IMR-90 (cell line): ENCODE measurements around the gene TBC1D9. TPM values are rescaled to one million over a fixed set of nuclear protein-coding genes. Genes with fewer than 3 reads are reported as not detected.

Experiments used
- ATAC-seq: fragments of 200-7000 bp; cut with Tn5 transposase; 2 replicates; pipeline ENCODE4 v1.9.1; 2020; ENCODE audit warnings: low read depth, mild to moderate bottlenecking, moderate library complexity
- BruUV-seq: library from RNA; stranded (reverse); fragments of 400-500 nt; replicated peaks from 2 replicates; lab custom pipeline; 2021; lab: Mats Ljungman, UMichigan
- CTCF ChIA-PET: fragments of 300-600 bp; formaldehyde crosslinking; extraction: SDS; loops from one replicate; lab custom pipeline; 2021; ENCODE audit warnings: antibody characterized with exemption; lab: Yijun Ruan, JAX
- POLR2A ChIA-PET: fragments of 300-600 bp; sonication (Branson Sonifier 250); formaldehyde crosslinking; loops from one replicate; lab custom pipeline; 2022; ENCODE audit warnings: antibody characterized with exemption; ENCODE audit not compliant: unreplicated experiment; lab: Charles Lee
- DNase-seq: peaks from one replicate; pipeline ENCODE4 v3.0.0; 2013
- H2AFZ ChIP-seq: replicated peaks from 2 replicates; pipeline ENCODE3; 2013; ENCODE audit warnings: low read length, mild to moderate bottlenecking; ENCODE audit not compliant: poor library complexity
- H2AK5ac ChIP-seq: 2 replicates; pipeline ENCODE4 v1.6.1; 2013; ENCODE audit warnings: low read depth, low read length, inconsistent platforms
- H2AK9ac ChIP-seq: replicated peaks from 2 replicates; pipeline ENCODE3; 2013; ENCODE audit warnings: mild to moderate bottlenecking, low read depth, low read length, moderate library complexity; ENCODE audit not compliant: poor library complexity
- H2BK120ac ChIP-seq: 2 replicates; pipeline ENCODE4 v1.6.1; 2013; ENCODE audit warnings: low read depth, low read length, inconsistent platforms
- H2BK15ac ChIP-seq: 3 replicates; pipeline ENCODE4 v1.6.1; 2013; ENCODE audit warnings: low read depth, low read length, inconsistent platforms
- H2BK20ac ChIP-seq: 2 replicates; pipeline ENCODE4 v1.6.1; 2013; ENCODE audit warnings: low read depth, mild to moderate bottlenecking, inconsistent platforms, low read length, moderate library complexity
- H2BK5ac ChIP-seq: 2 replicates; pipeline ENCODE4 v1.6.1; 2013; ENCODE audit warnings: mild to moderate bottlenecking, low read depth, low read length, inconsistent platforms; ENCODE audit not compliant: poor library complexity, severe bottlenecking
- H3K14ac ChIP-seq: replicated peaks from 2 replicates; pipeline ENCODE4 v1.6.1; 2013; ENCODE audit warnings: low read depth, low read length, inconsistent platforms
- H3K18ac ChIP-seq: 2 replicates; pipeline ENCODE4 v1.6.1; 2013; ENCODE audit warnings: low read depth, low read length, control low read depth
- H3K23ac ChIP-seq: 2 replicates; pipeline ENCODE4 v1.6.1; 2013; ENCODE audit warnings: low read depth, low read length, inconsistent platforms
- H3K27ac ChIP-seq: 2 replicates; pipeline ENCODE4 v1.5.1; 2013; ENCODE audit warnings: mild to moderate bottlenecking, control low read depth, low read length; ENCODE audit not compliant: insufficient read depth
- H3K27me3 ChIP-seq: 2 replicates; pipeline ENCODE4 v1.6.1; 2013; ENCODE audit warnings: low read length; ENCODE audit not compliant: control insufficient read depth, insufficient read depth
- H3K36me3 ChIP-seq: 2 replicates; pipeline ENCODE4 v1.6.1; 2013; ENCODE audit warnings: low read length, mixed read lengths; ENCODE audit not compliant: control insufficient read depth, insufficient read depth
- H3K4ac ChIP-seq: 2 replicates; pipeline ENCODE4 v1.6.1; 2013; ENCODE audit warnings: low read depth, low read length, inconsistent platforms
- H3K4me1 ChIP-seq: 2 replicates; pipeline ENCODE4 v1.6.1; 2013; ENCODE audit warnings: low read length, mixed read lengths; ENCODE audit not compliant: control insufficient read depth, insufficient read depth
- H3K4me2 ChIP-seq: 2 replicates; pipeline ENCODE4 v1.6.1; 2013; ENCODE audit warnings: low read depth, mild to moderate bottlenecking, control low read depth, low read length, moderate library complexity
- H3K4me3 ChIP-seq: 2 replicates; pipeline ENCODE4 v1.5.1; 2013; ENCODE audit warnings: low read depth, mild to moderate bottlenecking, control low read depth, low read length, moderate library complexity; ENCODE audit not compliant: insufficient read depth
- H3K56ac ChIP-seq: 2 replicates; pipeline ENCODE4 v1.6.1; 2013; ENCODE audit warnings: low read length, inconsistent platforms; ENCODE audit not compliant: insufficient read depth; ENCODE audit errors: extremely low read depth
- H3K79me1 ChIP-seq, 2 experiments: 2 replicates each; pipeline ENCODE4 v1.6.1; 2013; ENCODE audit warnings: low read length in 2 of 2, inconsistent platforms in 1 of 2, low read depth in 1 of 2
- H3K9ac ChIP-seq: 2 replicates; pipeline ENCODE4 v1.6.1; 2013; ENCODE audit warnings: low read depth, low read length, control low read depth
- H3K9me1 ChIP-seq: 2 replicates; pipeline ENCODE4 v1.6.1; 2013; ENCODE audit warnings: low read length, inconsistent platforms; ENCODE audit not compliant: insufficient read depth
- H3K9me3 ChIP-seq: 2 replicates; pipeline ENCODE4 v1.6.1; 2013; ENCODE audit warnings: low read length; ENCODE audit not compliant: control insufficient read depth, insufficient read depth
- H4K20me1 ChIP-seq: 2 replicates; pipeline ENCODE4 v1.6.1; 2013; ENCODE audit warnings: low read length, inconsistent platforms; ENCODE audit not compliant: insufficient read depth
- H4K5ac ChIP-seq: 2 replicates; pipeline ENCODE4 v1.6.1; 2013; ENCODE audit warnings: mild to moderate bottlenecking, low read depth, low read length, control low read depth
- H4K8ac ChIP-seq, 2 experiments: 2 replicates each; pipeline ENCODE4 v1.6.1; 2013; ENCODE audit warnings: low read depth in 2 of 2, low read length in 2 of 2, control low read depth in 1 of 2, inconsistent platforms in 1 of 2
- H4K91ac ChIP-seq: 2 replicates; pipeline ENCODE4 v1.6.1; 2013; ENCODE audit warnings: low read depth, low read length, inconsistent platforms; ENCODE audit not compliant: insufficient read depth
- BHLHE40 ChIP-seq: fragments of 150-350 bp; IDR thresholded peaks from 2 replicates; pipeline ENCODE4 v1.6.1; 2016; ENCODE audit warnings: mild to moderate bottlenecking, low read depth, low read length
- CEBPB ChIP-seq: IDR thresholded peaks from 2 replicates; pipeline ENCODE4 v1.6.1; 2012; ENCODE audit warnings: low read depth, low read length, improper control_type of control experiment
- CHD1 ChIP-seq: IDR thresholded peaks from 2 replicates; pipeline ENCODE4 v1.6.1; 2012; ENCODE audit warnings: low read depth, low read length, improper control_type of control experiment
- CTCF ChIP-seq: conservative IDR thresholded peaks from 2 replicates; pipeline ENCODE4 v1.5.1; 2012; ENCODE audit warnings: mild to moderate bottlenecking, low read depth, low read length, improper control_type of control experiment
- ELK1 ChIP-seq: fragments of 150-350 bp; IDR thresholded peaks from 2 replicates; pipeline ENCODE4 v1.6.1; 2016; ENCODE audit warnings: low read depth, mild to moderate bottlenecking, low read length, moderate library complexity, borderline replicate concordance
- FOS ChIP-seq: fragments of 150-350 bp; IDR thresholded peaks from 2 replicates; pipeline ENCODE4 v1.6.1; 2016; ENCODE audit warnings: low read depth, low read length
- MAFK ChIP-seq: IDR thresholded peaks from 2 replicates; pipeline ENCODE4 v1.6.1; 2012; ENCODE audit warnings: low read depth, low read length, improper control_type of control experiment
- MAZ ChIP-seq: IDR thresholded peaks from 2 replicates; pipeline ENCODE4 v1.6.1; 2012; ENCODE audit warnings: low read depth, mild to moderate bottlenecking, low read length, improper control_type of control experiment, moderate library complexity, borderline replicate concordance
- MXI1 ChIP-seq: IDR thresholded peaks from 2 replicates; pipeline ENCODE4 v1.6.1; 2012; ENCODE audit warnings: low read depth, mild to moderate bottlenecking, low read length, moderate library complexity, borderline replicate concordance
- NFE2L2 ChIP-seq: fragments of 150-350 bp; IDR thresholded peaks from 2 replicates; pipeline ENCODE4 v1.6.1; 2016; ENCODE audit warnings: low read depth, mild to moderate bottlenecking, low read length
- POLR2A ChIP-seq: IDR thresholded peaks from 2 replicates; pipeline ENCODE4 v1.6.1; 2012; ENCODE audit warnings: mild to moderate bottlenecking, low read depth, low read length
- RAD21 ChIP-seq: IDR thresholded peaks from 2 replicates; pipeline ENCODE4 v1.6.1; 2012; ENCODE audit warnings: low read length, improper control_type of control experiment
- RCOR1 ChIP-seq: IDR thresholded peaks from 2 replicates; pipeline ENCODE4 v1.6.1; 2012; ENCODE audit warnings: mild to moderate bottlenecking, low read length, improper control_type of control experiment; ENCODE audit not compliant: insufficient replicate concordance
- RFX5 ChIP-seq: IDR thresholded peaks from 2 replicates; pipeline ENCODE4 v1.8.0; 2012; ENCODE audit warnings: low read depth, mild to moderate bottlenecking, low read length, moderate library complexity
- SMC3 ChIP-seq: fragments of 150-350 bp; IDR thresholded peaks from 2 replicates; pipeline ENCODE4 v1.6.1; 2016; ENCODE audit warnings: low read depth, mild to moderate bottlenecking, antibody characterized with exemption, low read length, moderate library complexity
- USF2 ChIP-seq: fragments of 150-350 bp; IDR thresholded peaks from 2 replicates; pipeline ENCODE4 v1.6.1; 2017; ENCODE audit warnings: mild to moderate bottlenecking, antibody characterized with exemption, low read length, low read depth
- WGBS, 2 experiments: methylation state at CpG; one replicate each; pipeline versions ENCODE4 v1.1.5 to v1.1.7; 2013; ENCODE audit warnings: missing lambda C conversion rate in 2 of 2; ENCODE audit not compliant: insufficient read length in 1 of 2; ENCODE audit errors: extremely low coverage in 2 of 2; 5-methylcytosine and 5-hydroxymethylcytosine counted together
- dilution Hi-C: fragments of 300-500 bp; cut with HindIII; formaldehyde crosslinking; loops from one replicate; pipeline ENCODE4 v1.14.3; 2018; ENCODE audit warnings: low sequenced_read_pairs; ENCODE audit not compliant: unreplicated experiment
- in situ Hi-C: fragments of 300-500 bp; cut with MboI; formaldehyde crosslinking; loops from 3 replicates; pipeline ENCODE4 v1.14.3; 2019; ENCODE audit warnings: low sequenced_read_pairs, inconsistent platforms, mixed read lengths
- intact Hi-C: fragments of 100-400 bp; cut with micrococcal nuclease; formaldehyde crosslinking; loops from 2 replicates; pipeline ENCODE4 v1.10.0; 2022
- polyA plus RNA-seq, 3 experiments: library from polyadenylated mRNA; depleted of rRNA; stranded (reverse); fragments of >200 nt; gene quantifications; 2 replicates each; pipeline ENCODE4 v1.2.3, GENCODE V29; 2012; ENCODE audit warnings: low replicate concordance in 1 of 3
- total RNA-seq: library from RNA; depleted of rRNA; stranded (reverse); fragments of >200 nt; gene quantifications from 2 replicates; pipeline ENCODE4 v1.2.3, GENCODE V29; 2012

TBC1D9 gene
- total and polyA plus RNA-seq, 2 of the 4 experiments (the other 2 are of a cell fraction), result 11.7 to 15.2 TPM

- Histone ChIP-seq H2AK5ac (no peak overlapping the region), H3K14ac (no peak overlapping the region), H2AFZ (no peak overlapping the region), H3K9ac (no peak overlapping the region), H3K18ac (peak overlapping the region; percentile 47), H2BK120ac (no peak overlapping the region), H2BK15ac (no peak overlapping the region), H3K9me3 (peaks cover 4% of the 10 kb centered on the region; the same call in 1 of the 2 replicates), H2BK20ac (no peak overlapping the region), H3K4ac (no peak overlapping the region), H3K27me3 (peaks cover 8% of the 10 kb centered on the region), H3K9me1 (no peaks in the 10 kb centered on the region), H4K8ac (no peak overlapping the region), H3K56ac (no peak overlapping the region), H3K79me1 (no peaks in the 10 kb centered on the region), H3K4me1 (peaks cover 3% of the 10 kb centered on the region; the same call in 1 of the 2 replicates), H2AK9ac (no peak overlapping the region), H3K36me3 (no peaks in the 10 kb centered on the region), H2BK5ac (no peak overlapping the region), H4K20me1 (no peaks in the 10 kb centered on the region), H4K5ac (no peak overlapping the region), H3K4me2 (no peak overlapping the region), H3K4me3 (no peak overlapping the region), H3K27ac (no peak overlapping the region), H3K23ac (no peak overlapping the region), H4K91ac (no peak overlapping the region)
- ATAC-seq (no peak), DNase-seq (no peak)
- BruUV-seq, result no TSS peak
- intact Hi-C loops (no loop called here), in situ Hi-C loops (no loop called here), dilution Hi-C loops (no loop called here)
- ChIA-PET POLR2A (no interaction called here), CTCF (interaction anchor here (0.8 kb wide), 1 partner anchor 13 kb away, joined by 3 read pairs; no protein-coding TSS in a partner anchor)
- TF ChIP-seq CTCF, result no peak
- no peak for TF ChIP-seq CEBPB
- no peak for TF ChIP-seq MAZ
- no peak for TF ChIP-seq RCOR1
- TF ChIP-seq FOS, result no peak
- TF ChIP-seq BHLHE40, result no peak
- no peak for TF ChIP-seq POLR2A
- TF ChIP-seq ELK1, result no peak
- no peak for TF ChIP-seq MAFK
- TF ChIP-seq MXI1, result no peak
- TF ChIP-seq SMC3, result no peak
- no peak for TF ChIP-seq RFX5
- TF ChIP-seq USF2, result no peak
- no peak for TF ChIP-seq NFE2L2
- TF ChIP-seq RAD21, result no peak
- no peak for TF ChIP-seq CHD1
- no CpG with 5 or more reads among the region's 4 CpGs for WGBS, 2 experiments
Observed at GRCh38 chr4:140790171-140790570, 34.0 kb upstream of the TBC1D9 start.
